GM12878 (cell line): ENCODE results near the gene GPR173. TPM values are rescaled to one million over a fixed set of nuclear protein-coding genes. Genes with fewer than 3 reads are reported as not detected.
A peak's percentile ranks its signal among the peaks of the same experiment; 100 is the strongest.

ENCODE experiments used
- ATAC-seq: fragments of 200-7000 bp; cut with Tn5 transposase; 3 replicates; pipeline ENCODE4 v1.9.1; 2020; ENCODE audit warnings: mild to moderate bottlenecking, moderate library complexity
- BruUV-seq: library from RNA; stranded (reverse); fragments of 400-500 nt; replicated peaks from 2 replicates; lab custom pipeline; 2021; lab: Mats Ljungman, UMichigan
- CTCF ChIA-PET: fragments of 300-600 bp; sonication (Branson Sonifier 250); formaldehyde crosslinking; extraction: SDS; loops from one replicate; lab custom pipeline; 2021; ENCODE audit warnings: inconsistent platforms; lab: Yijun Ruan, JAX
- POLR2A ChIA-PET: fragments of 350-600 bp; formaldehyde crosslinking; extraction: SDS; loops from one replicate; lab custom pipeline; 2021; ENCODE audit warnings: inconsistent platforms; lab: Charles Lee
- RAD21 ChIA-PET: fragments of 300-600 bp; sonication (Branson Sonifier 250); formaldehyde crosslinking; loops from one replicate; lab custom pipeline; 2023; ENCODE audit warnings: antibody characterized with exemption; ENCODE audit not compliant: unreplicated experiment; lab: Charles Lee
- SMC1A ChIA-PET: fragments of 300-600 bp; sonication (Branson Sonifier 250); formaldehyde crosslinking; loops from one replicate; lab custom pipeline; 2023; ENCODE audit not compliant: unreplicated experiment, uncharacterized antibody; lab: Charles Lee
- DNase-seq: peaks from one replicate; pipeline ENCODE4 v3.0.0-alpha.2; 2011; ENCODE audit warnings: low read depth, low spot score
- FAIRE-seq: peaks from 3 replicates; lab custom pipeline; 2011; peaks lifted over from hg19 to GRCh38; lab: Jason Lieb, UNC
- H2AFZ ChIP-seq: 2 replicates; pipeline ENCODE4 v1.6.0; 2011; ENCODE audit warnings: low read depth, low read length, control low read depth; ENCODE audit not compliant: control insufficient read depth
- H3K27ac ChIP-seq: 2 replicates; pipeline ENCODE4 v1.5.1; 2011; ENCODE audit warnings: control low read depth; ENCODE audit not compliant: control insufficient read depth, insufficient read depth
- H3K27me3 ChIP-seq, 2 experiments: replicated peaks in 1 of 2; 2 replicates each; pipeline versions ENCODE4 v1.6.0 to v1.6.1; 2011; ENCODE audit warnings: low read length in 1 of 2; ENCODE audit not compliant: control insufficient read depth in 2 of 2, insufficient read depth in 2 of 2
- H3K36me3 ChIP-seq, 2 experiments: 2 replicates each; pipeline ENCODE4 v1.5.1; 2011; ENCODE audit warnings: low read length in 1 of 2; ENCODE audit not compliant: control insufficient read depth in 2 of 2, insufficient read depth in 2 of 2
- H3K4me1 ChIP-seq: 2 replicates; pipeline ENCODE4 v1.6.1; 2011; ENCODE audit warnings: mild to moderate bottlenecking, low read length, moderate library complexity, mixed read lengths; ENCODE audit not compliant: control insufficient read depth, insufficient read depth
- H3K4me2 ChIP-seq: 2 replicates; pipeline ENCODE4 v1.6.0; 2011; ENCODE audit warnings: control low read depth; ENCODE audit not compliant: control insufficient read depth, insufficient read depth
- H3K4me3 ChIP-seq: fragments of 200-600 bp; sonication (generic); 2 replicates; pipeline ENCODE4 v1.5.1; 2016
- H3K79me2 ChIP-seq: 2 replicates; pipeline ENCODE4 v1.6.0; 2011; ENCODE audit warnings: low read length; ENCODE audit not compliant: control insufficient read depth, insufficient read depth
- H3K9ac ChIP-seq: 2 replicates; pipeline ENCODE4 v1.8.0; 2011; ENCODE audit warnings: low read length, control low read depth, mixed read lengths; ENCODE audit not compliant: control insufficient read depth, insufficient read depth
- H3K9me3 ChIP-seq: replicated peaks from 3 replicates; pipeline ENCODE4 v1.5.1; 2011; ENCODE audit warnings: mild to moderate bottlenecking, low read length; ENCODE audit not compliant: control insufficient read depth, insufficient read depth
- H4K20me1 ChIP-seq: 2 replicates; pipeline ENCODE4 v1.6.0; 2011; ENCODE audit not compliant: control insufficient read depth, insufficient read depth
- HDGF ChIP-seq: fragments of 450-650 bp; IDR thresholded peaks from 2 replicates; pipeline ENCODE4 v1.6.1; 2016; ENCODE audit warnings: antibody characterized with exemption
- IKZF1 ChIP-seq: fragments of 450-650 bp; conservative IDR thresholded peaks from 2 replicates; pipeline ENCODE4 v1.6.1; 2017; ENCODE audit warnings: antibody characterized with exemption, mild to moderate bottlenecking
- JUNB ChIP-seq: IDR thresholded peaks from 2 replicates; pipeline ENCODE4 v1.6.1; 2016; ENCODE audit warnings: antibody characterized with exemption, mild to moderate bottlenecking
- MEF2B ChIP-seq: fragments of 450-650 bp; IDR thresholded peaks from 2 replicates; pipeline ENCODE4 v1.6.1; 2018; ENCODE audit warnings: mild to moderate bottlenecking, moderate library complexity; ENCODE audit not compliant: partially characterized antibody, poor library complexity, severe bottlenecking
- MTA2 ChIP-seq: fragments of 450-650 bp; IDR thresholded peaks from 2 replicates; pipeline ENCODE4 v1.6.1; 2016; ENCODE audit warnings: low read depth, mild to moderate bottlenecking, moderate library complexity
- PAX8 ChIP-seq: fragments of 450-650 bp; IDR thresholded peaks from 2 replicates; pipeline ENCODE4 v1.6.1; 2017; ENCODE audit warnings: mild to moderate bottlenecking, moderate library complexity
- POLR2A ChIP-seq: IDR thresholded peaks from 2 replicates; pipeline ENCODE4 v1.6.1; 2011; ENCODE audit warnings: low read depth, mild to moderate bottlenecking, low read length
- RB1 ChIP-seq: fragments of 450-650 bp; formaldehyde crosslinking; IDR thresholded peaks from 2 replicates; pipeline ENCODE4 v1.6.1; 2017; ENCODE audit warnings: mild to moderate bottlenecking, borderline replicate concordance
- RUNX3 ChIP-seq: IDR thresholded peaks from 2 replicates; pipeline ENCODE4 v1.6.1; 2012; ENCODE audit warnings: low read length, inconsistent platforms
- SPI1 ChIP-seq: IDR thresholded peaks from 2 replicates; pipeline ENCODE4 v1.6.1; 2011; ENCODE audit warnings: low read depth, mild to moderate bottlenecking, low read length, moderate library complexity, borderline replicate concordance; ENCODE audit not compliant: insufficient read depth
- WGBS: methylation state at CpG from one replicate; pipeline ENCODE4 v1.1.6; 2016; ENCODE audit warnings: low lambda C conversion rate; ENCODE audit not compliant: insufficient replicate concordance, insufficient coverage; ENCODE audit errors: missing lambda C conversion rate; 5-methylcytosine and 5-hydroxymethylcytosine counted together
- in situ Hi-C: fragments of 300-500 bp; cut with MboI; formaldehyde crosslinking; loops from 9 replicates; pipeline ENCODE4 v1.14.3; 2018; ENCODE audit warnings: mixed read lengths
- intact Hi-C: fragments of 100-400 bp; cut with micrococcal nuclease; formaldehyde crosslinking; loops from one replicate; pipeline ENCODE4 v1.14.2; 2022; ENCODE audit not compliant: unreplicated experiment
- polyA plus RNA-seq, 11 experiments: library from polyadenylated mRNA; depleted of rRNA in 4 of 11; unstranded in 6 of 11; stranded (reverse) in 5 of 11; fragments of >200 nt; fragmentation: Nextera tagmentation in 4 of 11; fragmentation: Illumina TruSeq in 1 of 11; extraction: Ambion mirVana in 4 of 11; extraction: Trizol in 1 of 11; gene quantifications; 1 replicate in 1 of 11; 2 replicates in 10 of 11; pipeline versions ENCODE4 v1.2.1 to v1.2.3, GENCODE V29; 2011 to 2016; ENCODE audit warnings: inconsistent platforms in 2 of 11, missing spikeins in 2 of 11, low read depth in 1 of 11
- total RNA-seq, 4 experiments: library from RNA; depleted of rRNA in 3 of 4; stranded (reverse); fragments of >200 nt in 3 of 4; fragmentation: Illumina TruSeq in 1 of 4; extraction: Trizol in 1 of 4; gene quantifications; 2 replicates each; pipeline versions ENCODE4 v1.2.1 to v1.2.3, GENCODE V29; 2013 to 2021
- TF ChIP-seq, protein P1 (sequence below): fragments of 450-650 bp; IDR thresholded peaks from 2 replicates; pipeline ENCODE4 v1.6.1; 2017; ENCODE audit warnings: borderline replicate concordance
- TF ChIP-seq, protein P2 (sequence below): fragments of 450-650 bp; IDR thresholded peaks from 2 replicates; pipeline ENCODE4 v1.6.1; 2017; ENCODE audit warnings: low read depth, mild to moderate bottlenecking, moderate library complexity
- TF ChIP-seq, protein P3 (sequence below): IDR thresholded peaks from 2 replicates; pipeline ENCODE4 v1.6.1; 2012; ENCODE audit warnings: low read depth, low read length, improper control_type of control experiment

Gene GPR173
- total and polyA plus RNA-seq, 10 of the 15 experiments (the other 5 are each of a cell fraction or from before 2014, with no cell fraction given), result 0.04 to 0.24 (median 0.12) TPM; not detected in 4

DNA sequence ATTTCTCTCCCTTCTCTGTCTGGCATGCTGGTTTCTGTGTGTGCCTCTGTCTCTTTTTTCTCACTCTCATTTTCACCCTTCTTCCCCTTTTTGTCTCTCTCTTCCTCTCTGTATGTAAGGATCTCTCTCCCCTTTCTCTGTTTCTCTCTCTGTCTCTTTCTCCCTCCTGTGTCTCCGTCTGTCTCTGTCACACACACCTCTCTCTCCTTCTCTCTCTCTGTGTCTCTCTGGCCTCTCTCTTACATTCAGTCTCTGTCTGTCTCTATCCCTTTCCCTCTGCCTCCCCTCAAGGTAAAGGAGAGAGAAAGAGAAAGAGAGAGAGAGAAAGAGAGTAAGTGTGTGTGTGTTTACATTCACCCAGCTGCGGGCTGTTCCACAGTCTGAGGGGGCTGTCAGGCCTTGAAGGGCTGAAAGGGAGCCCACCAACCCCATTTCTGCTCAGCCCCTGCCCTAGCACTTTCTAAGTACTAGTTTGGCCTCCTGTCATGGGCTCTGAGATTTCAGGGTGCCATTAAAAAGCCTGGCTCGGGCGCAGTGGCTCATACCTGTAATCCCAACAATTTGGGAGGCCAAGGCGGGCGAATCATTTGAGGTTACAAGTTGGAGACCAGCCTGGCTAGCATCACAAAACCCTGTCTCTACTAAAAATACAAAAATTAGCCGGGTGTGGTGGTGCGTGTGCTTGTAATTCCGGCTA, 24.0 kb downstream of the GPR173 start:
- CTCF ChIA-PET, result interaction anchor here (0.6 to 4.3 kb wide), 8 partner anchors 10 to 151 kb away, joined by 3 to 33 read pairs (median 4); partner anchors contain the start of genes KANTR and TSPYL2
- intact Hi-C loops, result no loop called here
- no peak for FAIRE-seq

DNA sequence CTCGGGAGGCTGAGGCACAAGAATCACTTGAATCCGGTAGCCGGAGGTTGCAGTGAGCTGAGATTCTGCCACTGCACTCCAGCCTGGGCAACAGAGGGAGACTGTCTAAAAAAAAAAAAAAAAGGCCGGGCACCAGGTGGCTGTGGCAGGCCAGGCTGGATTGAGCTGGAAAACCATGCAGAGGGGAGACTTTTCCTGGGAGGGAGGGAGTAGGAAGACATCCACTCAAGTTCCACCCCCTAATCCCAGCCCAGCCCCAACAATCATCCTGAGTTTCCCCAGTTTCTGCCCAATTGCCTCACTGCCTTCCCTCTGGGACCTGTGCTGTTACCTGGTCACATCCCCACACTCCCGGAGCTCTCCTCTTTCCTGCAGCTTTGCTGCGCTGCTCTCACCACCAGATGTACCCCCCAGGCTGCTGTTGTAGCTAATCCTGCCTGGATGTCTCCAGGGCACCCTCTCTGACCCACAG, 24.6 kb downstream of the GPR173 start:
- 29% methylated on average over 5 of the region's 6 CpGs for WGBS
- no TSS peak for BruUV-seq
- Histone ChIP-seq H3K79me2 (no peaks in the 10 kb centered on the region), H3K4me2 (peak overlapping the region; percentile 64), H4K20me1 (no peaks in the 10 kb centered on the region), H2AFZ (peak overlapping the region; percentile 9), H3K9ac (no peak overlapping the region; the same call in 1 of the 2 replicates), H3K27me3 (no peaks in the 10 kb centered on the region), H3K4me1 (no peaks in the 10 kb centered on the region), H3K27ac (no peak overlapping the region), H3K9me3 (no peaks in the 10 kb centered on the region), H3K4me3 (peak overlapping the region; percentile 8; the same call in 1 of the 2 replicates), H3K36me3 (no peaks in the 10 kb centered on the region)
- ChIA-PET RAD21 (interaction anchor here (1.0 to 1.9 kb wide), 3 partner anchors 16 to 69 kb away, joined by 3 to 6 read pairs (median 4); no protein-coding TSS in a partner anchor), CTCF (interaction anchor here (0.6 to 4.3 kb wide), 4 partner anchors 8 to 104 kb away, joined by 3 to 33 read pairs (median 3); no protein-coding TSS in a partner anchor), POLR2A (interaction anchor here (0.8 to 1.5 kb wide), 2 partner anchors 9 to 14 kb away, joined by 3 to 9 read pairs; partner anchors contain the start of gene TSPYL2), SMC1A (interaction anchor here (0.5 to 1.7 kb wide), 3 partner anchors 9 to 347 kb away, joined by 3 to 9 read pairs (median 4); partner anchors contain the start of gene TSPYL2)
- DNase-seq (no peak), FAIRE-seq (no peak), ATAC-seq (peak; percentile 60)
- intact Hi-C loops (no loop called here), in situ Hi-C loops (no loop called here)
- TF ChIP-seq RB1 (no peak), MEF2B (no peak), PAX8 (no peak), IKZF1 (no peak), POLR2A (no peak), SPI1 (no peak)
- TF ChIP-seq, protein P1, sequence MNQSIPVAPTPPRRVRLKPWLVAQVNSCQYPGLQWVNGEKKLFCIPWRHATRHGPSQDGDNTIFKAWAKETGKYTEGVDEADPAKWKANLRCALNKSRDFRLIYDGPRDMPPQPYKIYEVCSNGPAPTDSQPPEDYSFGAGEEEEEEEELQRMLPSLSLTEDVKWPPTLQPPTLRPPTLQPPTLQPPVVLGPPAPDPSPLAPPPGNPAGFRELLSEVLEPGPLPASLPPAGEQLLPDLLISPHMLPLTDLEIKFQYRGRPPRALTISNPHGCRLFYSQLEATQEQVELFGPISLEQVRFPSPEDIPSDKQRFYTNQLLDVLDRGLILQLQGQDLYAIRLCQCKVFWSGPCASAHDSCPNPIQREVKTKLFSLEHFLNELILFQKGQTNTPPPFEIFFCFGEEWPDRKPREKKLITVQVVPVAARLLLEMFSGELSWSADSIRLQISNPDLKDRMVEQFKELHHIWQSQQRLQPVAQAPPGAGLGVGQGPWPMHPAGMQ, result no peak
- TF ChIP-seq, protein P2, sequence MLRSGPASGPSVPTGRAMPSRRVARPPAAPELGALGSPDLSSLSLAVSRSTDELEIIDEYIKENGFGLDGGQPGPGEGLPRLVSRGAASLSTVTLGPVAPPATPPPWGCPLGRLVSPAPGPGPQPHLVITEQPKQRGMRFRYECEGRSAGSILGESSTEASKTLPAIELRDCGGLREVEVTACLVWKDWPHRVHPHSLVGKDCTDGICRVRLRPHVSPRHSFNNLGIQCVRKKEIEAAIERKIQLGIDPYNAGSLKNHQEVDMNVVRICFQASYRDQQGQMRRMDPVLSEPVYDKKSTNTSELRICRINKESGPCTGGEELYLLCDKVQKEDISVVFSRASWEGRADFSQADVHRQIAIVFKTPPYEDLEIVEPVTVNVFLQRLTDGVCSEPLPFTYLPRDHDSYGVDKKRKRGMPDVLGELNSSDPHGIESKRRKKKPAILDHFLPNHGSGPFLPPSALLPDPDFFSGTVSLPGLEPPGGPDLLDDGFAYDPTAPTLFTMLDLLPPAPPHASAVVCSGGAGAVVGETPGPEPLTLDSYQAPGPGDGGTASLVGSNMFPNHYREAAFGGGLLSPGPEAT, result no peak
- TF ChIP-seq, protein P3, sequence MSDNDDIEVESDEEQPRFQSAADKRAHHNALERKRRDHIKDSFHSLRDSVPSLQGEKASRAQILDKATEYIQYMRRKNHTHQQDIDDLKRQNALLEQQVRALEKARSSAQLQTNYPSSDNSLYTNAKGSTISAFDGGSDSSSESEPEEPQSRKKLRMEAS, result no peak

More for the DNA sequence above, 24.0 kb downstream of the GPR173 start:
- no TSS peak for BruUV-seq
- ChIA-PET POLR2A (interaction anchor here (0.7 to 1.5 kb wide), 3 partner anchors 10 to 153 kb away, joined by 3 to 9 read pairs (median 4); partner anchors contain the start of genes KDM5C and TSPYL2), SMC1A (interaction anchor here (0.6 to 1.7 kb wide), 6 partner anchors 9 to 61 kb away, joined by 3 to 9 read pairs (median 4); partner anchors contain the start of gene TSPYL2), RAD21 (interaction anchor here (0.7 to 1.9 kb wide), 4 partner anchors 17 to 656 kb away, joined by 3 to 6 read pairs (median 4); no protein-coding TSS in a partner anchor)
- WGBS, result 15% methylated on average over 9 of the region's 9 CpGs
- Histone ChIP-seq H4K20me1 (no peaks in the 10 kb centered on the region), H3K9ac (peak overlapping the region; percentile 53), H3K27ac (peak overlapping the region; percentile 69), H3K4me2 (peak overlapping the region; percentile 64), H3K9me3 (no peaks in the 10 kb centered on the region), H3K4me3 (peak overlapping the region; percentile 59; the same call in 1 of the 2 replicates), H2AFZ (peak overlapping the region; percentile 47), H3K4me1 (no peaks in the 10 kb centered on the region), H3K27me3 (no peaks in the 10 kb centered on the region), H3K79me2 (no peaks in the 10 kb centered on the region), H3K36me3 (no peaks in the 10 kb centered on the region)
- DNase-seq (no peak), ATAC-seq (peak; percentile 51)
- in situ Hi-C loops, result no loop called here
- TF ChIP-seq MTA2 (peak; percentile 13; the same call in 1 of the 2 replicates), RUNX3 (0 out of 2 replicates have a peak, but pooled peaks have one; percentile 1), HDGF (peak; percentile 44; the same call in 1 of the 2 replicates), JUNB (no peak)
